Measurements from ENCODE around the gene LCLAT1. TPM values are rescaled to one million over a fixed set of nuclear protein-coding genes. Genes with fewer than 3 reads are reported as not detected.

LCLAT1 gene
- total RNA-seq, 1 donor from 2014 or later = 21.6 TPM

DNA sequence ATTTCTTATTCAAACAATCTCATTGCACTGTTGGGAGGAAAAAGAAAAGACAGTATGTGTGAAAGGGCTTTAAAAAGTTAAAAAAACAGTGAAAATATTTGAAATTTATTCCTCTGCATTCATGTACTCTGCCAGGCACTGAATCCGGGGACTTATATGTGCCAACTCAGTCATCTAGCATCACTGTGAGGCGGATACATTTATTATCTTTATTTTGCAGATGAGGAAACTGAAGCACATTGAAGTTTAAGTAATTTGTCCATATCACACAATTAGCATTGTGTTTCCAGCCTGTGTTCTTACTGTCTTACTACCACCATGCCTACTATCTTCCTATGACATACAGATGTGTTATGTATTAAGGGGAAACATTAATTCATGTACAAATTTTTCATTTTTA lies 1.8 kb downstream of the LCLAT1 start:
- Histone ChIP-seq H3K36me3 (no peaks in the 10 kb centered on the region), H4K20me1 (ENCODE audit: low read depth) (peaks cover 19% of the 10 kb centered on the region), H3K4me3 (no peak overlapping the region), H3K27ac (no peak overlapping the region), H3K4me2 (no peak overlapping the region), H3K27me3 (no peaks in the 10 kb centered on the region), H3K9ac (no peak overlapping the region), H3F3A (ENCODE audit: low read depth) (no peaks in the 10 kb centered on the region), H3K4me1 (peaks cover 19% of the 10 kb centered on the region), H3K79me2 (ENCODE audit: low read depth) (peaks cover 65% of the 10 kb centered on the region), H3K9me3 (ENCODE audit: low read depth) (no peaks in the 10 kb centered on the region), H2AFZ (replicated peaks) (no peak overlapping the region)
- Mint-ChIP-seq H3K27me3 (ENCODE audit: insufficient read depth, low read depth) (no peaks in the 10 kb centered on the region), H3K4me3 (peak overlapping the region; percentile 95), H3K27ac (no peak overlapping the region), H3K36me3 (peaks cover 10% of the 10 kb centered on the region), H3K9me3 (no peaks in the 10 kb centered on the region), H3K4me1 (peaks cover 20% of the 10 kb centered on the region)
- TF ChIP-seq EZH2phosphoT487 (IDR thresholded peaks at IDR 0.05) (no peak), EZH2 (IDR thresholded peaks at IDR 0.05) (no peak)
- TF ChIP-seq, protein P1, sequence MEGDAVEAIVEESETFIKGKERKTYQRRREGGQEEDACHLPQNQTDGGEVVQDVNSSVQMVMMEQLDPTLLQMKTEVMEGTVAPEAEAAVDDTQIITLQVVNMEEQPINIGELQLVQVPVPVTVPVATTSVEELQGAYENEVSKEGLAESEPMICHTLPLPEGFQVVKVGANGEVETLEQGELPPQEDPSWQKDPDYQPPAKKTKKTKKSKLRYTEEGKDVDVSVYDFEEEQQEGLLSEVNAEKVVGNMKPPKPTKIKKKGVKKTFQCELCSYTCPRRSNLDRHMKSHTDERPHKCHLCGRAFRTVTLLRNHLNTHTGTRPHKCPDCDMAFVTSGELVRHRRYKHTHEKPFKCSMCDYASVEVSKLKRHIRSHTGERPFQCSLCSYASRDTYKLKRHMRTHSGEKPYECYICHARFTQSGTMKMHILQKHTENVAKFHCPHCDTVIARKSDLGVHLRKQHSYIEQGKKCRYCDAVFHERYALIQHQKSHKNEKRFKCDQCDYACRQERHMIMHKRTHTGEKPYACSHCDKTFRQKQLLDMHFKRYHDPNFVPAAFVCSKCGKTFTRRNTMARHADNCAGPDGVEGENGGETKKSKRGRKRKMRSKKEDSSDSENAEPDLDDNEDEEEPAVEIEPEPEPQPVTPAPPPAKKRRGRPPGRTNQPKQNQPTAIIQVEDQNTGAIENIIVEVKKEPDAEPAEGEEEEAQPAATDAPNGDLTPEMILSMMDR (IDR thresholded peaks at IDR 0.05) = no peak
- no peak for DNase-seq (ENCODE audit: low spot score)

DNA sequence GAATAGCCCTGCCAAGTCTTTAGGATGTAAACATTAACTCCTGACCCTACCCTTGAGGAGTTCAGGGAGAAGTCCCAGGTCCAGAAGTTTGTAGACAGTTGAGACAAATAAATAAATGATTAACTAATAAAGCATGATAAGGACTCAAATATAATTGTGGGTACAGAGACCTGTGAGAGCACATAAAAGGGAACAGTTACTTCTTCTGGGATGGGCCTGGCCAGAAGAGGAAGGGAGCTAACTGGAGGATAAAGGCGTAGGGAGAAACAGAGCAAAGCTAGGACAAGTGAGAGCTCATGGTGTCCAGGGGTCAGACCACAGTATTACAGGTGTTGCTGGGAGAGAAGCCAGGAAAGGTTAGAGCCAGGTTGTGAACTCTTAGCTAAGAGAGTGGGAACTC lies 3.0 kb downstream of the LCLAT1 start:
- no peak overlapping the region for H3K4me3 Mint-ChIP-seq
- Histone ChIP-seq H3F3A (ENCODE audit: low read depth) (no peaks in the 10 kb centered on the region), H3K27me3 (no peaks in the 10 kb centered on the region), H3K9me3 (ENCODE audit: low read depth) (no peaks in the 10 kb centered on the region), H3K4me1 (peaks cover 19% of the 10 kb centered on the region), H3K27ac (no peak overlapping the region), H4K20me1 (ENCODE audit: low read depth) (peaks cover 24% of the 10 kb centered on the region), H3K4me2 (no peak overlapping the region), H3K79me2 (ENCODE audit: low read depth) (peaks cover 76% of the 10 kb centered on the region), H3K9ac (no peak overlapping the region), H3K4me3 (no peak overlapping the region), H2AFZ (replicated peaks) (no peak overlapping the region), H3K36me3 (no peaks in the 10 kb centered on the region)
- no peak overlapping the region for H3K27ac Mint-ChIP-seq
- peaks cover 20% of the 10 kb centered on the region for H3K4me1 Mint-ChIP-seq
- H3K36me3 Mint-ChIP-seq = peaks cover 10% of the 10 kb centered on the region
- DNase-seq (ENCODE audit: low spot score) = no peak
- no peak for TF ChIP-seq EZH2phosphoT487 (IDR thresholded peaks at IDR 0.05)
- no peak for TF ChIP-seq EZH2 (IDR thresholded peaks at IDR 0.05)
- TF ChIP-seq, protein P1 (IDR thresholded peaks at IDR 0.05) = no peak
- H3K27me3 Mint-ChIP-seq (ENCODE audit: insufficient read depth, low read depth) = no peaks in the 10 kb centered on the region
- H3K9me3 Mint-ChIP-seq = no peaks in the 10 kb centered on the region

DNA sequence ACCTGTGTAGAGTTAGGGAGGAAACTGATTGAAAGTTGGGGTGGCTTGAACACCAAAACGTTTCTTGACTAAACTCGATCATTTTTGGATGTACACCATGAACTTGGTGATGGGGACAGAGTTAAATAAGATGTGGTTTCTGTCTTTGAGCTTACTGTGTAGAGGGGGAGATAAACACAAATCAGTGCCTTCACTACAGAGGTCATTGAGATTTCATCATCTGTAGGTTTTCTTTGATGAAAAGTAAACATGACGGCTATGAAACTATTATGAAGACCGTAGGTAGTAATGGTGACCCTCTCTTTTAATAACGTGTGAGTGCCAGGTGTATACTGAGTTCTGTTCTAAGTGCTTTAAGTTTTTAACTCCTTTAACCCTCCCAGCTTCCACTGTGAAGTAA lies 6.5 kb downstream of the LCLAT1 start:
- Mint-ChIP-seq H3K4me3 (no peak overlapping the region), H3K27ac (no peak overlapping the region), H3K27me3 (ENCODE audit: insufficient read depth, low read depth) (peaks cover 2% of the 10 kb centered on the region), H3K36me3 (peaks cover 10% of the 10 kb centered on the region), H3K4me1 (peaks cover 4% of the 10 kb centered on the region), H3K9me3 (no peaks in the 10 kb centered on the region)
- peaks cover 7% of the 10 kb centered on the region for H3K4me1 ChIP-seq
- H3K4me2 ChIP-seq = no peak overlapping the region
- TF ChIP-seq EZH2 (IDR thresholded peaks at IDR 0.05) (no peak), EZH2phosphoT487 (IDR thresholded peaks at IDR 0.05) (no peak)
- TF ChIP-seq, protein P1 (IDR thresholded peaks at IDR 0.05) = no peak
- no peak for DNase-seq (ENCODE audit: low spot score)
- no peaks in the 10 kb centered on the region for H3K27me3 ChIP-seq
- H3F3A ChIP-seq (ENCODE audit: low read depth) = no peaks in the 10 kb centered on the region
- H3K9ac ChIP-seq = no peak overlapping the region
- H3K27ac ChIP-seq = no peak overlapping the region
- H3K9me3 ChIP-seq (ENCODE audit: low read depth) = no peaks in the 10 kb centered on the region
- H3K4me3 ChIP-seq = no peak overlapping the region
- peaks cover 31% of the 10 kb centered on the region for H4K20me1 ChIP-seq (ENCODE audit: low read depth)
- no peak overlapping the region for H2AFZ ChIP-seq (replicated peaks)
- H3K79me2 ChIP-seq (ENCODE audit: low read depth) = peaks cover 96% of the 10 kb centered on the region
- no peaks in the 10 kb centered on the region for H3K36me3 ChIP-seq
